ENCODE measurements around the gene TMEM215. TPM values are rescaled to one million over a fixed set of nuclear protein-coding genes. Genes with fewer than 3 reads are reported as not detected.
"Not testable (repeated sequence)": the region's sequence is repeated elsewhere in the genome, so short reads cannot be mapped to it uniquely, and the experiment has no call there.

Gene TMEM215
- total RNA-seq, 2 donors from 2014 or later: not detected

GRCh38 chr9:32775283-32775682, 8.1 kb upstream of the TMEM215 start:
- WGBS: 63% methylated on average over 1 of the region's 1 CpG

GRCh38 chr9:32776201-32776600, 7.1 kb upstream of the TMEM215 start:
- no peaks in the 10 kb centered on the region for H3K36me3 ChIP-seq
- DNase-seq (ENCODE audit: low spot score): no peak
- intact Hi-C loops (cut with DNase I): no loop called here
- no peak for TF ChIP-seq POLR2A (IDR thresholded peaks at IDR 0.05)
- no peak for TF ChIP-seq CTCF (IDR thresholded peaks at IDR 0.05)
- no peak for TF ChIP-seq POLR2AphosphoS5 (IDR thresholded peaks at IDR 0.05)
- H3K27me3 ChIP-seq (replicated peaks; ENCODE audit: insufficient read depth): no peaks in the 10 kb centered on the region
- H3K9me3 ChIP-seq: no peaks in the 10 kb centered on the region
- H3K27ac ChIP-seq: no peak overlapping the region
- no peaks in the 10 kb centered on the region for H3K4me1 ChIP-seq (replicated peaks)
- WGBS: 76% methylated on average over 3 of the region's 3 CpGs
- H3K4me3 ChIP-seq: no peak overlapping the region

More at GRCh38 chr9:32775283-32775682, 8.1 kb upstream of the TMEM215 start:
- no peak for DNase-seq (ENCODE audit: low spot score)
- Histone ChIP-seq H3K4me3 (no peak overlapping the region), H3K27ac (no peak overlapping the region), H3K4me1 (replicated peaks) (no peaks in the 10 kb centered on the region), H3K9me3 (no peaks in the 10 kb centered on the region), H3K36me3 (no peaks in the 10 kb centered on the region), H3K27me3 (replicated peaks; ENCODE audit: insufficient read depth) (no peaks in the 10 kb centered on the region)
- TF ChIP-seq POLR2A (IDR thresholded peaks at IDR 0.05) (no peak), POLR2AphosphoS5 (IDR thresholded peaks at IDR 0.05) (no peak), CTCF (IDR thresholded peaks at IDR 0.05) (no peak)
- intact Hi-C loops (cut with DNase I): no loop called here

GRCh38 chr9:32782476-32783167, 718 bp upstream of the TMEM215 start:
- no peak for DNase-seq (ENCODE audit: low spot score)
- H3K4me3 ChIP-seq: no peak overlapping the region
- intact Hi-C loops (cut with DNase I): no loop called here

GRCh38 chr9:32787816-32788215, 4.5 kb downstream of the TMEM215 start:
- H3K4me3 ChIP-seq: no peak overlapping the region
- no peak for TF ChIP-seq POLR2A (IDR thresholded peaks at IDR 0.05)
- no peak for TF ChIP-seq POLR2AphosphoS5 (IDR thresholded peaks at IDR 0.05)
- no peak for TF ChIP-seq CTCF (IDR thresholded peaks at IDR 0.05)
- H3K27ac ChIP-seq: no peak overlapping the region
- 62% methylated on average over 2 of the region's 2 CpGs for WGBS
- H3K36me3 ChIP-seq: no peaks in the 10 kb centered on the region
- H3K9me3 ChIP-seq: no peaks in the 10 kb centered on the region
- H3K27me3 ChIP-seq (replicated peaks; ENCODE audit: insufficient read depth): peaks cover 10% of the 10 kb centered on the region
- H3K4me1 ChIP-seq (replicated peaks): no peaks in the 10 kb centered on the region
- no peak for DNase-seq (ENCODE audit: low spot score)
- intact Hi-C loops (cut with DNase I): no loop called here

More at GRCh38 chr9:32782476-32783167, 718 bp upstream of the TMEM215 start:
- Histone ChIP-seq H3K36me3 (no peaks in the 10 kb centered on the region), H3K4me1 (replicated peaks) (no peaks in the 10 kb centered on the region), H3K27me3 (replicated peaks; ENCODE audit: insufficient read depth) (peaks cover 15% of the 10 kb centered on the region), H3K9me3 (no peaks in the 10 kb centered on the region), H3K27ac (no peak overlapping the region)
- WGBS: 5% methylated on average over 40 of the region's 45 CpGs
- TF ChIP-seq CTCF (IDR thresholded peaks at IDR 0.05): no peak

GRCh38 chr9:32796015-32796414, 12.7 kb downstream of the TMEM215 start:
- H3K4me1 ChIP-seq (replicated peaks); H3K4me3 ChIP-seq; H3K9me3 ChIP-seq; H3K27me3 ChIP-seq (replicated peaks; ENCODE audit: insufficient read depth); intact Hi-C loops (cut with DNase I); DNase-seq (ENCODE audit: low spot score); H3K27ac ChIP-seq; H3K36me3 ChIP-seq: not testable (repeated sequence)
- WGBS: 59% methylated on average over 3 of the region's 3 CpGs

All from prostate gland (tissue), 2 donors.